Stomach (tissue), 9 donors: Measurements from ENCODE around the gene DQX1. TPM values are rescaled to one million over a fixed set of nuclear protein-coding genes. Genes with fewer than 3 reads are reported as not detected.

Experiments
- DNase-seq, 2 donors: peaks; one replicate each; pipeline versions ENCODE4 v3.0.0 to v3.0.0-alpha.2; 2013 to 2019
- H3K27ac ChIP-seq, 5 donors: fragments of 200-600 bp in 4 of 5; sonication (generic) in 4 of 5; one replicate each; pipeline ENCODE4 v1.5.1; 2013 to 2019; ENCODE audit warnings: mild to moderate bottlenecking in 1 of 5, moderate library complexity in 1 of 5
- H3K27me3 ChIP-seq, 3 donors: fragments of 200-600 bp; sonication (generic); one replicate each; pipeline ENCODE4 v1.5.1; 2017 to 2019; ENCODE audit warnings: mixed run types in 1 of 3
- H3K36me3 ChIP-seq, 4 donors: fragments of 200-600 bp; sonication (generic); 1 replicate in 3 of 4; 2 replicates in 1 of 4; pipeline ENCODE4 v1.5.1; 2016 to 2019
- H3K4me1 ChIP-seq, 4 donors: fragments of 200-600 bp; sonication (generic); one replicate each; pipeline ENCODE4 v1.5.1; 2016 to 2019
- H3K4me3 ChIP-seq, 4 donors: fragments of 200-600 bp; sonication (generic) in 3 of 4; one replicate each; pipeline ENCODE4 v1.5.1; 2016 to 2019; ENCODE audit warnings: mild to moderate bottlenecking in 1 of 4
- H3K9me3 ChIP-seq, 4 donors: fragments of 200-600 bp; sonication (generic); one replicate each; pipeline ENCODE4 v1.5.1; 2016 to 2019
- CTCF ChIP-seq, 7 experiments: fragments of 450-650 bp in 4 of 7; fragments of 200-600 bp in 3 of 7; sonication (generic) in 3 of 7; IDR thresholded peaks; one replicate each; pipeline ENCODE4 v1.5.1; 2016 to 2019; ENCODE audit warnings: antibody characterized with exemption in 7 of 7, control low read depth in 2 of 7, mild to moderate bottlenecking in 1 of 7
- EP300 ChIP-seq: sonication (generic); formaldehyde crosslinking; IDR thresholded peaks from one replicate; pipeline ENCODE4 v1.6.1; 2017; ENCODE audit warnings: antibody characterized with exemption
- POLR2A ChIP-seq, 4 donors: fragments of 450-650 bp; IDR thresholded peaks; one replicate each; pipeline ENCODE4 v1.6.1; 2016; ENCODE audit warnings: antibody characterized with exemption in 4 of 4, control low read depth in 2 of 4, mild to moderate bottlenecking in 1 of 4, moderate library complexity in 1 of 4
- POLR2AphosphoS5 ChIP-seq, 3 donors: sonication (generic); formaldehyde crosslinking; IDR thresholded peaks; one replicate each; pipeline ENCODE4 v1.6.1; 2016; ENCODE audit warnings: antibody characterized with exemption in 3 of 3
- WGBS, 5 donors: extraction: QIAGEN DNeasy Blood & Tissue Kit in 3 of 5; methylation state at CpG; one replicate each; pipeline versions ENCODE4 v1.1.5 to v1.1.7; 2013 to 2018; 5-methylcytosine and 5-hydroxymethylcytosine counted together
- intact Hi-C: fragments of 100-400 bp; cut with DNase I; formaldehyde crosslinking; loops from one replicate; pipeline ENCODE4 v1.15.1; 2023; ENCODE audit warnings: low total_unique reads
- polyA plus RNA-seq, 3 donors: library from polyadenylated mRNA; stranded (reverse); fragments of 200-250 nt; gene quantifications; one replicate each; pipeline ENCODE4 v1.2.3, GENCODE V29; 2013
- total RNA-seq, 5 donors: library from RNA; depleted of rRNA; stranded (reverse); fragments of >200 nt; gene quantifications; one replicate each; pipeline versions ENCODE4 v1.1.0 to v1.2.3, GENCODE V29; 2014 to 2016
- donor health status: healthy with polysubstance abuse.
- donor health status: Bipolar disorder and iron deficiency.
- donor health status: healthy.

DQX1 gene
- total and polyA plus RNA-seq, 8 donors: 2.1 to 42.6 (median 10.3) TPM

GRCh38 chr2:74499267-74499939, 26.6 kb downstream of the DQX1 start, which contains the start of gene LBX2:
Gene LBX2, minus strand, starts transcription at chr2:74499603. Its CDS starts 66 bp downstream, at chr2:74499537.
- Histone ChIP-seq H3K9me3 (no peaks in the 10 kb centered on the region), H3K36me3 (peaks cover 0 to 4% (median 2%) of the 10 kb centered on the region in 4 donors), H3K4me3 (peak within 1 kb of the TSS; percentile 26 to 56 (median 41)), H3K4me1 (peaks cover 48 to 61% (median 58%) of the 10 kb centered on the region in 4 donors), H3K27ac (peak within 1 kb of the TSS in 2 of 5 donors; percentile 45 to 51), H3K27me3 (peaks cover 0 to 77% (median 30%) of the 10 kb centered on the region in 3 donors)
- WGBS, 5 donors: 7 to 14% (median 8%) methylated on average over 35 to 65 of the region's 65 CpGs
- intact Hi-C loops: no loop called here
- DNase-seq: peak in 1 of 2 donors; percentile 56
- TF ChIP-seq EP300 (no peak), POLR2AphosphoS5 (IDR thresholded peaks at IDR 0.05) (no peak), POLR2A (IDR thresholded peaks at IDR 0.05) (no peak), CTCF (IDR thresholded peaks at IDR 0.05) (no peak)

GRCh38 chr2:74498500-74499266, 27.3 kb downstream of the DQX1 start:
- H3K27me3 ChIP-seq: peaks cover 0 to 71% (median 30%) of the 10 kb centered on the region in 3 donors
- peak; percentile 40 to 57 for DNase-seq
- intact Hi-C loops: no loop called here
- WGBS, 5 donors: 2 to 3% (median 2%) methylated on average over 39 to 41 of the region's 41 CpGs
- H3K9me3 ChIP-seq: no peaks in the 10 kb centered on the region
- H3K4me3 ChIP-seq: peak overlapping the region; percentile 26 to 56 (median 41)
- peak overlapping the region in 2 of 5 donors; percentile 45 to 51 for H3K27ac ChIP-seq
- peaks cover 4 to 10% (median 8%) of the 10 kb centered on the region in 4 donors for H3K36me3 ChIP-seq
- H3K4me1 ChIP-seq: peaks cover 41 to 54% (median 52%) of the 10 kb centered on the region in 4 donors
- no peak for TF ChIP-seq POLR2A (IDR thresholded peaks at IDR 0.05)
- TF ChIP-seq CTCF (IDR thresholded peaks at IDR 0.05): no peak
- no peak for TF ChIP-seq EP300
- no peak for TF ChIP-seq POLR2AphosphoS5 (IDR thresholded peaks at IDR 0.05)

GRCh38 chr2:74497777-74498499, 28.1 kb downstream of the DQX1 start:
- Histone ChIP-seq H3K4me1 (peaks cover 35 to 47% (median 46%) of the 10 kb centered on the region in 4 donors), H3K4me3 (peak overlapping the region; percentile 26 to 56 (median 41)), H3K36me3 (peaks cover 11 to 17% (median 16%) of the 10 kb centered on the region in 4 donors), H3K27ac (peak overlapping the region in 2 of 5 donors; percentile 45 to 51), H3K27me3 (peaks cover 0 to 64% (median 30%) of the 10 kb centered on the region in 3 donors), H3K9me3 (no peaks in the 10 kb centered on the region)
- 1 to 5% (median 4%) methylated on average over 36 to 61 of the region's 61 CpGs for WGBS, 5 donors
- DNase-seq: peak; percentile 34 to 61
- intact Hi-C loops: no loop called here
- peak in 1 of 3 donors; percentile 50 for TF ChIP-seq POLR2AphosphoS5 (IDR thresholded peaks at IDR 0.05)
- no peak for TF ChIP-seq POLR2A (IDR thresholded peaks at IDR 0.05)

GRCh38 chr2:74496997-74497776, 28.8 kb downstream of the DQX1 start:
- H3K4me1 ChIP-seq: peaks cover 29 to 39% (median 39%) of the 10 kb centered on the region in 4 donors
- H3K4me3 ChIP-seq: peak overlapping the region in 3 of 4 donors; percentile 40 to 56 (median 42)
- H3K36me3 ChIP-seq: peaks cover 19 to 25% (median 23%) of the 10 kb centered on the region in 4 donors
- peaks cover 0 to 56% (median 30%) of the 10 kb centered on the region in 3 donors for H3K27me3 ChIP-seq
- intact Hi-C loops: no loop called here
- H3K27ac ChIP-seq: peak overlapping the region in 2 of 5 donors; percentile 45 to 51
- no peak for TF ChIP-seq POLR2AphosphoS5 (IDR thresholded peaks at IDR 0.05)
- no peak for TF ChIP-seq POLR2A (IDR thresholded peaks at IDR 0.05)
- no peak for TF ChIP-seq CTCF (IDR thresholded peaks at IDR 0.05)
- TF ChIP-seq EP300: no peak
- WGBS, 5 donors: 57 to 66% (median 63%) methylated on average over 18 to 19 of the region's 19 CpGs
- no peaks in the 10 kb centered on the region for H3K9me3 ChIP-seq
- no peak for DNase-seq
